H1 (cell line): ENCODE results near the gene ADAMTS3. TPM values are rescaled to one million over a fixed set of nuclear protein-coding genes. Genes with fewer than 3 reads are reported as not detected.

ENCODE experiments used
- CTCF ChIA-PET: fragments of 300-600 bp; sonication (Branson Sonifier 250); formaldehyde crosslinking; loops from one replicate; lab custom pipeline; 2021; ENCODE audit not compliant: partially characterized antibody; lab: Charles Lee
- POLR2A ChIA-PET: fragments of 300-600 bp; sonication (Branson Sonifier 250); formaldehyde crosslinking; loops from one replicate; lab custom pipeline; 2021; ENCODE audit warnings: inconsistent platforms; ENCODE audit not compliant: partially characterized antibody; lab: Charles Lee
- DNase-seq, 2 experiments: peaks; one replicate each; pipeline versions ENCODE4 v3.0.0 to v3.0.0-alpha.2; 2010 to 2022; ENCODE audit warnings: low spot score in 2 of 2, low read depth in 1 of 2, mixed read lengths in 1 of 2
- FAIRE-seq: peaks from 2 replicates; lab custom pipeline; 2011; peaks lifted over from hg19 to GRCh38; lab: Jason Lieb, UNC
- H2AFZ ChIP-seq: 2 replicates; pipeline ENCODE4 v1.8.1; 2012; ENCODE audit warnings: low read length, inconsistent platforms
- H2AK5ac ChIP-seq: 2 replicates; pipeline ENCODE4 v1.6.1; 2013; ENCODE audit warnings: low read depth, low read length
- H2BK120ac ChIP-seq: replicated peaks from 2 replicates; pipeline ENCODE3; 2013; ENCODE audit warnings: low read depth, low read length, inconsistent platforms
- H2BK12ac ChIP-seq: 2 replicates; pipeline ENCODE4 v1.6.1; 2013; ENCODE audit warnings: low read depth, low read length
- H2BK15ac ChIP-seq: 2 replicates; pipeline ENCODE4 v1.6.1; 2013; ENCODE audit warnings: low read length
- H2BK20ac ChIP-seq: 2 replicates; pipeline ENCODE4 v1.6.1; 2013; ENCODE audit warnings: low read length
- H2BK5ac ChIP-seq: 2 replicates; pipeline ENCODE4 v1.6.1; 2013; ENCODE audit warnings: low read depth, low read length
- H3K14ac ChIP-seq: 2 replicates; pipeline ENCODE4 v1.6.1; 2013; ENCODE audit warnings: inconsistent platforms; ENCODE audit not compliant: insufficient read length
- H3K18ac ChIP-seq: 2 replicates; pipeline ENCODE4 v1.6.1; 2013; ENCODE audit warnings: low read length; ENCODE audit errors: extremely low read depth
- H3K23ac ChIP-seq: 2 replicates; pipeline ENCODE4 v1.6.1; 2013; ENCODE audit warnings: inconsistent platforms; ENCODE audit not compliant: insufficient read length
- H3K23me2 ChIP-seq: 2 replicates; pipeline ENCODE4 v1.6.1; 2013; ENCODE audit warnings: low read depth, low read length
- H3K27ac ChIP-seq: 2 replicates; pipeline ENCODE4 v1.6.1; 2011; ENCODE audit warnings: low read depth, low read length, inconsistent platforms
- H3K27me3 ChIP-seq, 4 experiments: replicated peaks in 1 of 4; 1 replicate in 1 of 4; 2 replicates in 3 of 4; pipeline versions ENCODE4 v1.6.1 to v1.8.1; 2011 to 2013; ENCODE audit warnings: low read length in 3 of 4, mild to moderate bottlenecking in 3 of 4, inconsistent platforms in 2 of 4, mixed read lengths in 2 of 4, moderate library complexity in 1 of 4; ENCODE audit not compliant: control insufficient read depth in 3 of 4, insufficient read depth in 3 of 4; ENCODE audit errors: extremely low read depth in 1 of 4
- H3K36me3 ChIP-seq, 4 experiments: 2 replicates each; pipeline versions ENCODE4 v1.6.1 to v1.8.1; 2011 to 2013; ENCODE audit warnings: mild to moderate bottlenecking in 4 of 4, low read length in 3 of 4, moderate library complexity in 2 of 4, control low read depth in 1 of 4, inconsistent platforms in 1 of 4; ENCODE audit not compliant: insufficient read depth in 4 of 4, control insufficient read depth in 2 of 4
- H3K4ac ChIP-seq: replicated peaks from 2 replicates; pipeline ENCODE3; 2013; ENCODE audit warnings: low read length, low read depth, mixed read lengths, inconsistent platforms; ENCODE audit not compliant: insufficient read length
- H3K4me1 ChIP-seq, 4 experiments: replicated peaks in 1 of 4; 1 replicate in 1 of 4; 2 replicates in 3 of 4; pipeline versions ENCODE4 v1.6.1 to v1.8.1; 2011 to 2013; ENCODE audit warnings: low read length in 3 of 4, inconsistent platforms in 2 of 4, mixed read lengths in 1 of 4; ENCODE audit not compliant: insufficient read depth in 4 of 4, control insufficient read depth in 3 of 4
- H3K4me2 ChIP-seq, 2 experiments: 2 replicates each; pipeline versions ENCODE4 v1.6.1 to v1.8.1; 2011 to 2013; ENCODE audit warnings: low read depth in 2 of 2, low read length in 2 of 2, control low read depth in 1 of 2, inconsistent platforms in 1 of 2, mild to moderate bottlenecking in 1 of 2; ENCODE audit not compliant: insufficient read depth in 1 of 2
- H3K4me3 ChIP-seq, 4 experiments: fragments of 200-600, 300-600 bp in 1 of 4; sonication (generic), shearing (Covaris generic), sonication (Bioruptor Twin) in 1 of 4; 2 replicates each; pipeline versions ENCODE4 v1.5.1 to v1.8.1; 2011 to 2016; ENCODE audit warnings: low read length in 4 of 4, low read depth in 3 of 4, control low read depth in 2 of 4, inconsistent platforms in 2 of 4, mild to moderate bottlenecking in 2 of 4, mixed read lengths in 1 of 4, moderate library complexity in 1 of 4; ENCODE audit not compliant: insufficient read depth in 2 of 4; ENCODE audit errors: extremely low read depth in 1 of 4
- H3K56ac ChIP-seq: replicated peaks from 2 replicates; pipeline ENCODE3; 2013; ENCODE audit warnings: low read depth, mild to moderate bottlenecking, mixed read lengths, low read length, inconsistent platforms; ENCODE audit not compliant: insufficient read length
- H3K79me1 ChIP-seq: 2 replicates; pipeline ENCODE4 v1.6.1; 2013; ENCODE audit warnings: low read depth, low read length, control low read depth
- H3K79me2 ChIP-seq, 2 experiments: 2 replicates each; pipeline versions ENCODE4 v1.6.1 to v1.8.1; 2012 to 2013; ENCODE audit warnings: low read length in 2 of 2, mild to moderate bottlenecking in 2 of 2, inconsistent platforms in 1 of 2; ENCODE audit not compliant: insufficient read depth in 2 of 2, control insufficient read depth in 1 of 2
- H3K9ac ChIP-seq, 4 experiments: replicated peaks in 1 of 4; 1 replicate in 1 of 4; 2 replicates in 3 of 4; pipeline versions ENCODE4 v1.6.1 to v1.8.1; 2011 to 2013; ENCODE audit warnings: low read depth in 3 of 4, low read length in 3 of 4, control low read depth in 2 of 4, mild to moderate bottlenecking in 2 of 4, moderate library complexity in 2 of 4, inconsistent platforms in 1 of 4; ENCODE audit errors: extremely low read depth in 1 of 4
- H3K9me3 ChIP-seq, 2 experiments: 2 replicates each; pipeline versions ENCODE4 v1.6.1 to v1.8.1; 2012 to 2013; ENCODE audit warnings: mild to moderate bottlenecking in 2 of 2, moderate library complexity in 2 of 2, control low read depth in 1 of 2, inconsistent platforms in 1 of 2, low read depth in 1 of 2, low read length in 1 of 2, mixed read lengths in 1 of 2; ENCODE audit not compliant: insufficient read depth in 2 of 2
- H4K20me1 ChIP-seq, 2 experiments: replicated peaks in 1 of 2; 2 replicates each; pipeline versions ENCODE3 to v1.8.1; 2011 to 2013; ENCODE audit warnings: inconsistent platforms in 2 of 2, low read length in 2 of 2, mild to moderate bottlenecking in 1 of 2; ENCODE audit not compliant: insufficient read depth in 2 of 2, control insufficient read depth in 1 of 2
- H4K5ac ChIP-seq: 2 replicates; pipeline ENCODE4 v1.6.1; 2013; ENCODE audit warnings: low read length, low read depth, mixed read lengths, inconsistent platforms; ENCODE audit not compliant: insufficient read length
- H4K8ac ChIP-seq: 2 replicates; pipeline ENCODE4 v1.8.0; 2013; ENCODE audit warnings: mild to moderate bottlenecking, moderate library complexity, low read length, inconsistent platforms; ENCODE audit not compliant: insufficient read depth; ENCODE audit errors: extremely low read depth
- H4K91ac ChIP-seq: replicated peaks from 2 replicates; pipeline ENCODE3; 2013; ENCODE audit warnings: low read length, mixed read lengths, inconsistent platforms; ENCODE audit not compliant: insufficient read length
- BRCA1 ChIP-seq: IDR thresholded peaks from 2 replicates; pipeline ENCODE4 v1.6.1; 2012; ENCODE audit warnings: low read depth, low read length, improper control_type of control experiment
- CBX8 ChIP-seq: fragments of 300-800, 300-1000 bp; sonication (generic); IDR thresholded peaks from 2 replicates; pipeline ENCODE4 v1.7.1; 2016; ENCODE audit warnings: low read depth, low read length, borderline replicate concordance
- CTCF ChIP-seq, 3 experiments: IDR thresholded peaks; 1 replicate in 2 of 3; 2 replicates in 1 of 3; pipeline versions ENCODE4 v1.5.1 to v1.6.1; 2011; ENCODE audit warnings: low read length in 3 of 3, mild to moderate bottlenecking in 3 of 3, inconsistent platforms in 2 of 3, low read depth in 1 of 3, moderate library complexity in 1 of 3; ENCODE audit not compliant: insufficient read depth in 1 of 3; ENCODE audit errors: control extremely low read depth in 1 of 3
- FOSL1 ChIP-seq: IDR thresholded peaks from 2 replicates; pipeline ENCODE4 v1.6.1; 2011; ENCODE audit warnings: mild to moderate bottlenecking, low read depth, low read length, moderate library complexity; ENCODE audit not compliant: insufficient read depth
- HDAC2 ChIP-seq, 2 experiments: fragments of 300-600 bp in 1 of 2; sonication (generic) in 1 of 2; IDR thresholded peaks; 2 replicates each; pipeline ENCODE4 v1.6.1; 2011 to 2012; ENCODE audit warnings: low read depth in 2 of 2, low read length in 2 of 2, mild to moderate bottlenecking in 2 of 2, moderate library complexity in 2 of 2, borderline replicate concordance in 1 of 2, inconsistent platforms in 1 of 2
- JUND ChIP-seq: IDR thresholded peaks from 2 replicates; pipeline ENCODE4 v1.6.1; 2011; ENCODE audit warnings: mild to moderate bottlenecking, improper control_type of control experiment, low read length
- RFX5 ChIP-seq: IDR thresholded peaks from 2 replicates; pipeline ENCODE4 v1.6.1; 2011; ENCODE audit warnings: low read depth, low read length, improper control_type of control experiment, borderline replicate concordance
- RXRA ChIP-seq: IDR thresholded peaks from 2 replicates; pipeline ENCODE4 v1.6.1; 2011; ENCODE audit warnings: low read depth, mild to moderate bottlenecking, low read length, moderate library complexity; ENCODE audit not compliant: insufficient read depth
- SIX5 ChIP-seq: IDR thresholded peaks from 2 replicates; pipeline ENCODE4 v1.6.1; 2011; ENCODE audit warnings: mild to moderate bottlenecking, low read depth, low read length
- USF2 ChIP-seq: IDR thresholded peaks from 2 replicates; pipeline ENCODE4 v1.6.1; 2011; ENCODE audit warnings: low read length, improper control_type of control experiment
- WGBS, 2 experiments: shearing (Covaris generic) in 1 of 2; methylation state at CpG; one replicate each; pipeline versions ENCODE4 v1.1.6 to v1.1.7; 2013 to 2015; ENCODE audit warnings: low lambda C conversion rate in 2 of 2, mixed read lengths in 2 of 2, inconsistent platforms in 1 of 2, low coverage in 1 of 2, missing lambda C conversion rate in 1 of 2; ENCODE audit not compliant: insufficient replicate concordance in 2 of 2, insufficient coverage in 1 of 2, insufficient read length in 1 of 2; ENCODE audit errors: extremely low coverage in 1 of 2, missing lambda C conversion rate in 1 of 2; 5-methylcytosine and 5-hydroxymethylcytosine counted together
- polyA plus RNA-seq, 7 experiments: library from polyadenylated mRNA; depleted of rRNA in 3 of 7; stranded (reverse) in 5 of 7; unstranded in 2 of 7; fragments of >200 nt in 5 of 7; fragments of 200-250 nt in 2 of 7; gene quantifications; 1 replicate in 5 of 7; 2 replicates in 1 of 7; 4 replicates in 1 of 7; pipeline versions ENCODE4 v1.2.1 to v1.2.3, GENCODE V29; 2011 to 2013; ENCODE audit warnings: missing spikeins in 2 of 7, mixed read lengths in 2 of 7
- total RNA-seq: library from RNA; stranded (reverse); fragmentation: NEBNext Ultra II Directional; extraction: Animal tissue kit (Norgen Biotek cat#: 25700); gene quantifications from 2 replicates; pipeline ENCODE4 v1.2.1, GENCODE V29; 2021

Gene ADAMTS3
- total and polyA plus RNA-seq, 2 of the 8 experiments (the other 6 are each of a cell fraction or from before 2014, with no cell fraction given) = 1.3 to 3.4 TPM

GRCh38 chr4:72513227-72513626, 55.8 kb downstream of the ADAMTS3 start:
- H3K9ac ChIP-seq = no peak overlapping the region
- H3K79me2 ChIP-seq = no peaks in the 10 kb centered on the region
- no peaks in the 10 kb centered on the region for H3K27me3 ChIP-seq
- no peak overlapping the region for H2BK12ac ChIP-seq
- no peak overlapping the region for H4K8ac ChIP-seq
- H3K4me3 ChIP-seq = no peak overlapping the region
- DNase-seq (no peak), FAIRE-seq (no peak)
- no peaks in the 10 kb centered on the region for H3K23me2 ChIP-seq
- no peak overlapping the region for H4K5ac ChIP-seq
- no peak overlapping the region for H2BK15ac ChIP-seq
- no peak overlapping the region for H2AFZ ChIP-seq
- H2BK120ac ChIP-seq = no peak overlapping the region
- H3K4ac ChIP-seq = no peak overlapping the region
- H3K23ac ChIP-seq = no peak overlapping the region
- no peak overlapping the region for H4K91ac ChIP-seq
- POLR2A ChIA-PET = no interaction called here
- no peak overlapping the region for H3K18ac ChIP-seq
- H3K56ac ChIP-seq = no peak overlapping the region
- no peak overlapping the region for H2AK5ac ChIP-seq
- H3K4me2 ChIP-seq = no peak overlapping the region
- H2BK20ac ChIP-seq = no peak overlapping the region
- CTCF ChIA-PET = interaction anchor here (0.8 to 1.1 kb wide), 3 partner anchors 13 to 502 kb away, joined by 3 to 5 read pairs (median 3); no protein-coding TSS in a partner anchor
- H3K14ac ChIP-seq = no peak overlapping the region
- no peaks in the 10 kb centered on the region for H3K36me3 ChIP-seq
- H3K9me3 ChIP-seq = peaks cover 0 to 3% of the 10 kb centered on the region in 2 experiments; a peak in 1 of 4 replicates
- no peaks in the 10 kb centered on the region for H3K79me1 ChIP-seq
- no peak overlapping the region for H2BK5ac ChIP-seq
- WGBS, 2 experiments = 100% methylated on average over 2 of the region's 2 CpGs; no CpG with 5 or more reads in 1 of the 2 experiments
- H3K27ac ChIP-seq = no peak overlapping the region
- no peaks in the 10 kb centered on the region for H4K20me1 ChIP-seq
- H3K4me1 ChIP-seq = no peaks in the 10 kb centered on the region
- TF ChIP-seq HDAC2 (IDR thresholded peaks at IDR 0.05; ENCODE audit: borderline replicate concordance in 1 of 2, low read depth in 2 of 2, low read length in 2 of 2) (no peak), SIX5 (no peak), JUND (no peak), FOSL1 (no peak), RXRA (no peak), BRCA1 (no peak), RFX5 (no peak), CTCF (IDR thresholded peaks at IDR 0.05; ENCODE audit: control extremely low read depth in 1 of 3, insufficient read depth in 1 of 3, low read depth in 1 of 3, low read length in 3 of 3) (no peak), CBX8 (no peak), USF2 (no peak)
